Transverse colon (tissue), 4 donors: ENCODE data around the gene PICK1.

ENCODE experiments used
- CTCF ChIP-seq, 5 experiments: fragments of 200-600 bp in 3 of 5; fragments of 450-650 bp in 2 of 5; sonication (generic) in 3 of 5; IDR thresholded peaks; 1 replicate in 2 of 5; 2 replicates in 3 of 5; pipeline ENCODE4 v1.5.1; 2016 to 2017; ENCODE audit warnings: antibody characterized with exemption in 5 of 5, inconsistent platforms in 3 of 5, mild to moderate bottlenecking in 2 of 5, moderate library complexity in 1 of 5
- EP300 ChIP-seq: sonication (generic); formaldehyde crosslinking; IDR thresholded peaks from one replicate; pipeline ENCODE4 v1.6.1; 2017; ENCODE audit warnings: antibody characterized with exemption, low read depth
- POLR2A ChIP-seq: fragments of 450-650 bp; IDR thresholded peaks from one replicate; pipeline ENCODE4 v1.6.1; 2016; ENCODE audit warnings: antibody characterized with exemption, mild to moderate bottlenecking, moderate library complexity
- POLR2AphosphoS5 ChIP-seq, 3 donors: sonication (generic); formaldehyde crosslinking; IDR thresholded peaks; one replicate each; pipeline ENCODE4 v1.6.1; 2016; ENCODE audit warnings: antibody characterized with exemption in 3 of 3

DNA sequence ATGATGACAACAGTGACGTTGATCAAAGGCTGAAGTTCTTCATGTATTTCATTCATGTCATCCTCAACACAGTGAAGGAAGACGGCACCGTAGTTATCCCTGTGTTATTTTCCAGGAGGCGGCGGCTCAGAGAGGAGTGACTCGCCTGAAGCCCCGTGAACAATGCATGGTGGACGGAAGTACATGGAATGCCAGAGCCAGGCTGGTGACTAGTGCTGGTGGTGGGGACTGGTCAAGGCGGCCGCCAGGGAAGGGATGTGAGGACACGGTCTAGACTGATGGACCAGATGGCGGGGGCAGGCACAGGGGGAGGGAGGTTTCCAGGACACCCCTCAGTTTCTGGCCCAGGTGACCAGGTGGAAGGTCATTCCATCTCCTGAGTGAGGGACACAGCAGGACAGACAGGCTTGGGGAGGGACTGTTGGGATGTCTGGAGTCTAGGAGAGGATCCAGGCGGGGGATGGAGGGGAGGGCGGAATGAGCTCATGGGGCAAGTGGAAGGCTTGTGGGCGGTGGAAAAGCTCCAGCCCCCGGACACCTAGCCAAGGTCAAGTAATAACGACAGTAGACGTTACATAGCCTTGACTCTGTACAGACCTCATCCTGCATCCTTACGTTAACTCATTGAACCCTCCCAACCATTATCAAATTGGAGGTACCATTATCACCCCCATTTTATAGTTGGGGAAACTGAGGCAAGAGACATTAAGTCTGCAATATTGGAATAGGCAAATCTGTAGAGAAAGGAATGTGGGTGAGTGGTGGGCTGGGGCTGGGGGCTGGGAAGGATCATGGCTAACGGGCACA, 16.0 kb upstream of the PICK1 start:
- TF ChIP-seq CTCF (IDR thresholded peaks at IDR 0.05) (no peak), EP300 (no peak), POLR2A (no peak), POLR2AphosphoS5 (IDR thresholded peaks at IDR 0.05) (no peak)
